ENCODE results near the gene ECHDC1. TPM values are rescaled to one million over a fixed set of nuclear protein-coding genes. Genes with fewer than 3 reads are reported as not detected.
"Not testable (repeated sequence)": the region's sequence is repeated elsewhere in the genome, so short reads cannot be mapped to it uniquely, and the experiment has no call there.

Gene ECHDC1
- polyA plus RNA-seq, 1 donor = 59.7 TPM

- DNase-seq = peak; percentile 18
Observed at GRCh38 chr6:127342296-127342945, 988 bp downstream of the ECHDC1 start.

GRCh38 chr6:127341471-127342202 lies 1.8 kb downstream of the ECHDC1 start:
- no peak for DNase-seq

GRCh38 chr6:127340171-127340570 lies 3.2 kb downstream of the ECHDC1 start:
- no peak for DNase-seq

GRCh38 chr6:127338936-127339335 lies 4.5 kb downstream of the ECHDC1 start:
- no peak for DNase-seq

- no peak for DNase-seq
Observed at GRCh38 chr6:127332383-127332961, 10.9 kb downstream of the ECHDC1 start.

- DNase-seq = not testable (repeated sequence)
Observed at GRCh38 chr6:127331256-127331655, 12.2 kb downstream of the ECHDC1 start.

- no peak for DNase-seq
Observed at GRCh38 chr6:127328043-127328609, 15.3 kb downstream of the ECHDC1 start.

- no peak for DNase-seq
Observed at GRCh38 chr6:127319686-127320085, 23.7 kb downstream of the ECHDC1 start.

GRCh38 chr6:127317388-127318128 lies 25.9 kb downstream of the ECHDC1 start:
- DNase-seq = no peak

GRCh38 chr6:127305741-127306140 lies 37.7 kb downstream of the ECHDC1 start:
- no peak for DNase-seq

GRCh38 chr6:127303917-127304316 lies 39.5 kb downstream of the ECHDC1 start:
- no peak for DNase-seq

- peak; percentile 60 for DNase-seq
Observed at GRCh38 chr6:127302728-127303660, 40.4 kb downstream of the ECHDC1 start.

GRCh38 chr6:127301199-127301700 lies 42.2 kb downstream of the ECHDC1 start:
- DNase-seq = peak; percentile 32

- peak; percentile 42 for DNase-seq
Observed at GRCh38 chr6:127300411-127300810, 43.0 kb downstream of the ECHDC1 start.

- no peak for DNase-seq
Observed at GRCh38 chr6:127299522-127300240, 43.7 kb downstream of the ECHDC1 start.

GRCh38 chr6:127298475-127298874 lies 44.9 kb downstream of the ECHDC1 start:
- DNase-seq = no peak

- no peak for DNase-seq
Observed at GRCh38 chr6:127297502-127298070, 45.8 kb downstream of the ECHDC1 start.

- no peak for DNase-seq
Observed at GRCh38 chr6:127291495-127291894, 51.9 kb downstream of the ECHDC1 start.

GRCh38 chr6:127290391-127291265 lies 52.8 kb downstream of the ECHDC1 start:
- no peak for DNase-seq

All from hindlimb muscle (tissue), 1 donor.